ENCODE results near the gene GPR78.
"Not testable (repeated sequence)": the region's sequence is repeated elsewhere in the genome, so short reads cannot be mapped to it uniquely, and the experiment has no call there.

The GPR78 gene

GRCh38 chr4:8568068-8568668 is 12.0 kb upstream of the GPR78 start:
- no peak for DNase-seq

- DNase-seq = no peak
Observed at GRCh38 chr4:8570201-8570600, 10.0 kb upstream of the GPR78 start.

- no peak for DNase-seq
Observed at GRCh38 chr4:8571702-8572685, 8.2 kb upstream of the GPR78 start.

GRCh38 chr4:8573266-8573665 is 6.9 kb upstream of the GPR78 start:
- no peak for DNase-seq

GRCh38 chr4:8574796-8575370 is 5.3 kb upstream of the GPR78 start:
- no peak for DNase-seq

GRCh38 chr4:8575457-8575856 is 4.7 kb upstream of the GPR78 start:
- DNase-seq = no peak

- not testable (repeated sequence) for DNase-seq
Observed at GRCh38 chr4:8576591-8576990, 3.6 kb upstream of the GPR78 start.

GRCh38 chr4:8577046-8577445 is 3.1 kb upstream of the GPR78 start:
- DNase-seq = no peak

- DNase-seq = no peak
Observed at GRCh38 chr4:8577972-8578371, 2.2 kb upstream of the GPR78 start.

GRCh38 chr4:8578717-8579116 is 1.5 kb upstream of the GPR78 start:
- DNase-seq = no peak

- DNase-seq = no peak
Observed at GRCh38 chr4:8579526-8580320, 469 bp upstream of the GPR78 start.

- no peak for DNase-seq
Observed at GRCh38 chr4:8581094-8581861, 1.1 kb downstream of the GPR78 start.

GRCh38 chr4:8582016-8582415 is 1.8 kb downstream of the GPR78 start:
- no peak for DNase-seq

GRCh38 chr4:8582436-8582835 is 2.2 kb downstream of the GPR78 start:
- DNase-seq = no peak

- no peak for DNase-seq
Observed at GRCh38 chr4:8582941-8583654, 2.9 kb downstream of the GPR78 start.

- no peak for DNase-seq
Observed at GRCh38 chr4:8583655-8584025, 3.4 kb downstream of the GPR78 start.

GRCh38 chr4:8585186-8585585 is 5.0 kb downstream of the GPR78 start:
- no peak for DNase-seq

GRCh38 chr4:8585721-8586212 is 5.6 kb downstream of the GPR78 start:
- DNase-seq = no peak

- DNase-seq = no peak
Observed at GRCh38 chr4:8586246-8586645, 6.1 kb downstream of the GPR78 start.

- no peak for DNase-seq
Observed at GRCh38 chr4:8586671-8587468, 6.7 kb downstream of the GPR78 start.

Data from stimulated activated naive CD4-positive, alpha-beta T cell (primary cell).